ENCODE measurements around the gene ZNF785.

DNA sequence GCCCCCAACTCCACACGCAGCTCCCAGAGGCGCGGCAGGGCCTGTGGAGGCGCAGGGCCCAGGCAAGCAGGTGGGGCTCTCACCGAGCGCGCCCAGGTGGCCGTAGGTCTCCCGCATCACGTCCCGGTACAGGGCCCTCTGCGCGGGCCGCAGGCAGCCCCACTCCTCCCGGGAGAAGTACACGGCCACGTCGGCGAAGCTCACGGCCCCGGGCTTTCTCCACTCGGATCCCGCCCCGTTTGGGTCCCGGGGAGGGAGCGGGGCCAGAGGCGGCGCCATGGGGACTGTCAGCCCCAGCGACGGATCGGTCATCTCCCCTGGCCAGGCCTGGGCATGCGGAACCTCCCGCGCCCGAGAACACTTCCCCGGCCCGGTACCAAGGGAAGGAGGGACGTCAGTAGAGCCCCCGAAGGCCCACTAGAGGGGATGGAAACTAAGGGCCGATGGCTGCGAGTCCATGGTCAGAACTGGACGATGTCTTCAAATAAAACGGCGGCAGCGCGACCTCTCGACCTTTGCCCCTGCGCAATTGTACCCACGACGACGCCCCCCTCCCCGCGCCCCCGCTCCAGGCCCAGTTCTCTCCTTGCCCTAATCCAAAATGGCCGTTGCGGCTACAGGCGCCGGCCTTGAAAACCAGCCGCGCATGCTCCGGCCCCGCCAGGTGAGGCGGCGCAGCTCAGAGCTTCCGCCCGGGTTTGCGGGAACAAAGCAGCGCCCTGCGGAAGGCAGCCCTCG lies 51.0 kb downstream of the ZNF785 start, which contains the start of gene ZNF747:
- TF ChIP-seq CTCF (conservative IDR thresholded peaks at IDR 0.05 in 1 of 2, IDR thresholded peaks at IDR 0.05 in 1 of 2; ENCODE audit: extremely low read depth in 1 of 2, insufficient read depth in 1 of 2, low read depth in 1 of 2, low read length in 2 of 2) (peak in 1 of 2 donors; percentile 7), EZH2 (IDR thresholded peaks at IDR 0.05; ENCODE audit: borderline replicate concordance, low read length) (no peak)
